Brain microvascular endothelial cell (primary cell): ENCODE data around the gene BDKRB2.

ENCODE experiments used
- DNase-seq: peaks from one replicate; pipeline ENCODE4 v3.0.0-alpha.2; 2020
- H3K27ac ChIP-seq: fragments of 250-450 bp; sonication (Bioruptor Pico); 2 replicates; pipeline ENCODE4 v1.5.1; 2020; ENCODE audit warnings: mild to moderate bottlenecking, moderate library complexity
- H3K27me3 ChIP-seq: fragments of 250-450 bp; sonication (Bioruptor Pico); replicated peaks from 2 replicates; pipeline ENCODE4 v1.5.1; 2020; ENCODE audit warnings: mild to moderate bottlenecking
- H3K36me3 ChIP-seq: fragments of 250-450 bp; sonication (Bioruptor Pico); replicated peaks from 2 replicates; pipeline ENCODE4 v1.5.1; 2020; ENCODE audit warnings: mild to moderate bottlenecking
- H3K4me3 ChIP-seq: 2 replicates; pipeline ENCODE4 v1.5.1; 2011; ENCODE audit warnings: low read depth, mild to moderate bottlenecking, control low read depth, low read length, moderate library complexity
- CTCF ChIP-seq: IDR thresholded peaks from 2 replicates; pipeline ENCODE4 v1.5.1; 2011; ENCODE audit warnings: low read depth, mild to moderate bottlenecking, moderate library complexity, low read length, control low read depth, inconsistent platforms; ENCODE audit errors: missing control alignments
- in situ Hi-C: cut with HindIII; loops from 2 replicates; pipeline ENCODE4 v1.10.0; 2017; ENCODE audit warnings: low sequenced_read_pairs, low pct_ligation_motif_present

BDKRB2 gene

GRCh38 chr14:96249029-96249428 is 44.4 kb downstream of the BDKRB2 start:
- no peaks in the 10 kb centered on the region for H3K27me3 ChIP-seq
- peak; percentile 70 for DNase-seq
- no peaks in the 10 kb centered on the region for H3K36me3 ChIP-seq
- no peak overlapping the region for H3K4me3 ChIP-seq
- H3K27ac ChIP-seq: peak overlapping the region; percentile 15
- in situ Hi-C loops: no loop called here
- no peak for TF ChIP-seq CTCF

GRCh38 chr14:96250485-96250884 is 45.8 kb downstream of the BDKRB2 start:
- no peak overlapping the region for H3K4me3 ChIP-seq
- H3K36me3 ChIP-seq: no peaks in the 10 kb centered on the region
- DNase-seq: no peak
- TF ChIP-seq CTCF: no peak
- H3K27ac ChIP-seq: no peak overlapping the region
- no peaks in the 10 kb centered on the region for H3K27me3 ChIP-seq
- in situ Hi-C loops: no loop called here

- no peak overlapping the region for H3K4me3 ChIP-seq
- no peak overlapping the region for H3K27ac ChIP-seq
- no peak for TF ChIP-seq CTCF
- H3K27me3 ChIP-seq: no peaks in the 10 kb centered on the region
- no peaks in the 10 kb centered on the region for H3K36me3 ChIP-seq
- in situ Hi-C loops: no loop called here
- no peak for DNase-seq
Measured at GRCh38 chr14:96251656-96252155, 47.1 kb downstream of the BDKRB2 start.

GRCh38 chr14:96252323-96252998 is 47.8 kb downstream of the BDKRB2 start:
- peak overlapping the region; percentile 15 for H3K27ac ChIP-seq
- no peaks in the 10 kb centered on the region for H3K36me3 ChIP-seq
- TF ChIP-seq CTCF: no peak
- H3K4me3 ChIP-seq: no peak overlapping the region
- in situ Hi-C loops: no loop called here
- DNase-seq: no peak
- H3K27me3 ChIP-seq: no peaks in the 10 kb centered on the region

- peak; percentile 89 for DNase-seq
- Histone ChIP-seq H3K27me3 (no peaks in the 10 kb centered on the region), H3K4me3 (no peak overlapping the region), H3K36me3 (no peaks in the 10 kb centered on the region), H3K27ac (peak overlapping the region; percentile 20)
- in situ Hi-C loops: no loop called here
- no peak for TF ChIP-seq CTCF
Measured at GRCh38 chr14:96252999-96253539, 48.4 kb downstream of the BDKRB2 start.
